Mucosa of rectum (tissue), 2 donors: Measurements from ENCODE around the gene RUNX3.
"Not testable (repeated sequence)": the region's sequence is repeated elsewhere in the genome, so short reads cannot be mapped to it uniquely, and the experiment has no call there.

Experiments used
- H3K27ac ChIP-seq, 2 donors: one replicate each; pipeline ENCODE4 v1.7.0; 2013; ENCODE audit warnings: inconsistent platforms in 2 of 2, low read depth in 2 of 2, low read length in 2 of 2
- H3K27me3 ChIP-seq, 2 donors: one replicate each; pipeline ENCODE4 v1.7.0; 2013; ENCODE audit warnings: low read length in 2 of 2; ENCODE audit not compliant: control insufficient read depth in 2 of 2, insufficient read depth in 2 of 2
- H3K36me3 ChIP-seq, 2 donors: one replicate each; pipeline ENCODE4 v1.7.0; 2013; ENCODE audit warnings: low read length in 2 of 2; ENCODE audit not compliant: control insufficient read depth in 2 of 2, insufficient read depth in 2 of 2
- H3K4me1 ChIP-seq, 2 donors: one replicate each; pipeline ENCODE4 v1.7.0; 2013; ENCODE audit warnings: low read length in 2 of 2, mild to moderate bottlenecking in 1 of 2; ENCODE audit not compliant: control insufficient read depth in 2 of 2, insufficient read depth in 2 of 2
- H3K4me3 ChIP-seq, 2 donors: one replicate each; pipeline ENCODE4 v1.7.0; 2013; ENCODE audit warnings: low read length in 2 of 2
- H3K9ac ChIP-seq, 2 donors: one replicate each; pipeline ENCODE4 v1.7.0; 2013; ENCODE audit warnings: low read length in 2 of 2, low read depth in 1 of 2, mild to moderate bottlenecking in 1 of 2
- H3K9me3 ChIP-seq, 2 donors: one replicate each; pipeline ENCODE4 v1.7.0; 2013; ENCODE audit warnings: low read length in 2 of 2; ENCODE audit not compliant: control insufficient read depth in 2 of 2
- donor health status: healthy.
- donor health status: Normal muscosa, but diverticular disease.

RUNX3 gene

DNA sequence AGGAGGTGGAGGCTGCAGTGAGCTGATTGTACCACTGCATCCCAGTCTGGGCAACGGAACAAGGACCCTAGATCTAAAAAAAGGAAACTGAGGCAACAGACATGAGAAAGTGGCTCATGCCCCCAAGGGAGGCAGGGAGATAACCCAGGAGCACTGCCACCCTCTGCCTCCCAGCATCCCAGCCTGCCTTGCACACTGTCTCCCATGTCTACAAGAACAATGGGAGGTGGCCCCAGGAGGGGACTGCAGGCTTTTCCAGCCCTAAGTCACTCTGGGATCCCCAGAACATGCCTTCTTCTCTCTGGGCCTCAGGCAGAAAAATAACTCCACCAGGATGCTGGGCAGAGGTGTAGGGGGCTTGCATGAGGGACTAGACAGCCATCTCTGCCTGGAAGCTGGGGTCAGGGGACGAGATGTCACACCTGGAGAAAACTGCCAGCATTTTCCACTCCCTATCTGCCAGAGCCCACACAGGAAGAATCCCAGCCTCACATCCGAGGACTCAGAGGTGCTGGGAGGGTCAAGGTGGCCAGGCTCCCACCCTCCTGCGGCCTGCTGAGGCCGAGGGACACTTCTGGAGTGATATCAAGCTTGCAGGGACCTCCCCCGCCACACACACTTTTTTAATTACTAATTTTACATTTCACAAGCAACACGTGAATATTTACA lies 21.4 kb downstream of the RUNX3 start:
- Histone ChIP-seq H3K9me3 (no peaks in the 10 kb centered on the region), H3K27me3 (no peaks in the 10 kb centered on the region), H3K36me3 (peaks cover 0 to 13% of the 10 kb centered on the region in 2 donors), H3K4me3 (no peak overlapping the region), H3K9ac (no peak overlapping the region), H3K27ac (no peak overlapping the region), H3K4me1 (peaks cover 3 to 16% of the 10 kb centered on the region in 2 donors)

DNA sequence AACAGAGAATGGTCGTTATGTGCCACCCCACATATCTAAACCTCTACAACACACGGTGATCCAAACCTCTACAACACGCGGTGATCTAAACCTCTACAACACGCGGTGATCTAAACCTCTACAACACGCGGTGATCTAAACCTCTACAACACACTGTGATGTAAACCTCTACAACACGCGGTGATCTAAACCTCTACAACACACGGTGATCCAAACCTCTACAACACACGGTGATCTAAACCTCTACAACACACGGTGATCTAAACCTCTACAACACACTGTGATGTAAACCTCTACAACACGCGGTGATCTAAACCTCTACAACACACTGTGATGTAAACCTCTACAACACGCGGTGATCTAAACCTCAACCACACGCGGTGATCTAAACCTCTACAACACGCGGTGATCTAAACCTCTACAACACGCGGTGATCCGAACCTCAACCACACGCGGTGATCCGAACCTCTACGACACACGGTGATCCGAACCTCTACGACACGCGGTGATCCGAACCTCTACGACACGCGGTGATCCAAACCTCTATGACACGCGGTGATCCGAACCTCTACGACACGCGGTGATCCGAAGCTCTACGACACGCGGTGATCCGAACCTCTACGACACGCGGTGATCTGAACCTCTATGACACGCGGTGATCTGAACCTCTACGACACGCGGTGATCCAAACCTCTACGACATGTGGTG lies 22.3 kb downstream of the RUNX3 start:
- not testable (repeated sequence) for H3K27ac ChIP-seq, H3K27me3 ChIP-seq, H3K9ac ChIP-seq, H3K36me3 ChIP-seq, H3K9me3 ChIP-seq, H3K4me3 ChIP-seq
- H3K4me1 ChIP-seq, result peaks cover 3 to 16% of the 10 kb centered on the region in 2 donors

DNA sequence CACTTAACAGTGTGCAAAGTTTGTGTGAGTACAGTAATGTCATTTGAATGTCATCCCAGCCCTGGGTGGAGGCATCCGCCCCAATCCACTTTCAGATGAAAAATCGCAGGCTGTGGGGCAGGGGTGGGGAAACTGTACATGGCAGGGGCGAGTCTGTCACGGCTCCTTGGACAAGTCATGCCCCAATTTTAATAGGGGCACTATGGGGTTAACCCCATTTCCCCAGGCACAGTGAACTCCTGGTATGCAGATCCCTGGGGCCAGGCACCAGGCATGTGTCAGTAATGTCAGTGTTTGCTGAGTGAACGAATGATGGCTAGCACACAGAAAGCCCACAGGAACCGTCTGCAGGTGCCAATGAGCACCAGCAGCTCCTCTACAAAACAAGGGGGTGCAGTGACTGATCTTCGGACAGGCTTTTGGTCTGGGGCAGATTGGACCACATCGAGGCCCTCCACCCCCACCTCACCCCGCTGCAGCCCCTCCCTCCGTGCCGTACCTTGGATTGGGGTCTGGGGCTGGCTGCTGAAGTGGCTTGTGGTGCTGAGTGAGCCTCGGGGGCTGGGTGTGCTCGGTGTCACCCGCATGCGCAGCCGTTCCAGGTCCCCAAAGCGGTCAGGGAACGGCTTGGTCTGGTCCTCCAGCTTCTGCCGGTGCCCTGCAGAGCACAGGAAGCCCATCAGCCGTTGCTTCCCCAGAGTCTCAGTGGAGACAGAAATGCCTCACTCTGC lies 23.2 kb downstream of the RUNX3 start:
- Histone ChIP-seq H3K4me1 (peaks cover 3 to 16% of the 10 kb centered on the region in 2 donors), H3K4me3 (no peak overlapping the region)

DNA sequence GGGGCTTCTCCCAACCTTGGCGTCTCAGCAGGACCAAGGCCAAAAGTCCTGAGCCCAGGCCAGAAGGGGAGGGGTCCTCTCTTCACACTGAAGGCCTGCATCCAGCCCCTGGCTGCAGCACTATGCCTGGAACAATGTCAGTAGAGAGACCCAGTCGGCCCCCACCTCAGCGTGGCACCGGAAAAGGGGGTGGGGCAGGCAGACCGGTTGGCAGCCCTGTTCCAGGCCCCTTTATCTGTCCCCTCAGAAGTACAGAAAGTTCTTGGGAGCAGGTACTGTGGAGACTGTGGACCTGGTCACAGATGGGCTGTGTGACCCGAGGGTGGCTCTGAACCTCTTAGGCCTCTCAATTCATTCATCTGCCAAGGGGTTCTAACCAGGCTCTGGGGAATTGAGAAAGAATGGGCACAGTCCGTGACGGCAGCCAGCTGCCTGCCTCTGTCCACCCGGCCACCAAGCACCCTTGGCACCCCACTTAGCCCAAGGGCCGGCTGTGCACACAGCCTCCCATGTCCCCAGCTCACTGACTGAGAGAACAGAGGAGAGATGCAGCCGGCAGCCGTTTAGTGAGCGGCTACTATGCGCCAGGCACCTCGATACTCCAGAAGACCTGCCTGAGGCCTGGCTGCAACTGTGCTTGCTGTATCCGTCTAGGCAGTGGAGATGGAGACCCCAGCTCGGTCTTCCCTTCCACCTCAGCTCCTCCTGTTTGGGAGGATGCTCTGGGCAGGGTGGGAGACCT lies 23.9 kb downstream of the RUNX3 start:
- H3K27ac ChIP-seq, result no peak overlapping the region
- H3K4me1 ChIP-seq, result peaks cover 3 to 12% of the 10 kb centered on the region in 2 donors
- no peaks in the 10 kb centered on the region for H3K27me3 ChIP-seq

More for the DNA sequence above, 23.2 kb downstream of the RUNX3 start:
- Histone ChIP-seq H3K36me3 (peaks cover 0 to 11% of the 10 kb centered on the region in 2 donors), H3K27ac (no peak overlapping the region), H3K9ac (no peak overlapping the region), H3K27me3 (no peaks in the 10 kb centered on the region), H3K9me3 (no peaks in the 10 kb centered on the region)

DNA sequence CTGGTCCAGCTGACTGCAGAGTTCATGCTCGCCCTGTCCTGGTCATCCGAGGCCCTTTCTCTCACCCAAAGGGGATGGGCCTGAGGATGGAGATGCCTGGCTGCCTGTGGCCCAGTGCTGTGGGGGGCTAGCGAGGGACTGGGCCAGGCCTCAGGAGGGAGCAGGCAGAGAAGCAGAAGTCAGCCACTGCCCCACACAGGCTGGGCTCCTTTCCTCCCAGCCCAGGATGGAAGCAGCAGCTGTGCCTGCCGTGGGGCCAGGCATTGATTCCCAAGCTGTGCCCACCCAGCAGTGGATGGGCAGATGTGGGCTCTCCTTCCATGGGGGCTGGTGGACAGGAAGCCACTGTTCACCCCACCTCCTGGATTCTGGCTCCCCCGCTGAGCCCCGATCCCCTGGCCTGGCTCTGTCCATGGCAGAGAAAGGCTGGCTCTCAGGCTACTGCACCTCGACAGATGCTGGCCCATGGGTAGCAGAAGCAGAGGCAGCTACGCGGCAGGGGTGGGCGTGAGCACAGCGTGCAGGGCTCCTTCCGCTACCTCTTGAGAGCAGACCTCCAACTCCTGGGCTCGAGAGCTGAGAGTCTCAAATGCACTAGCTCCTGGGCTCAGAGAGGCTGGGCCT lies 24.6 kb downstream of the RUNX3 start:
- Histone ChIP-seq H3K27me3 (no peaks in the 10 kb centered on the region), H3K27ac (no peak overlapping the region), H3K36me3 (peaks cover 0 to 5% of the 10 kb centered on the region in 2 donors), H3K4me1 (peaks cover 3 to 5% of the 10 kb centered on the region in 2 donors), H3K4me3 (no peak overlapping the region), H3K9me3 (no peaks in the 10 kb centered on the region), H3K9ac (no peak overlapping the region)

More for the DNA sequence above, 23.9 kb downstream of the RUNX3 start:
- Histone ChIP-seq H3K4me3 (no peak overlapping the region), H3K9ac (no peak overlapping the region), H3K36me3 (peaks cover 0 to 7% of the 10 kb centered on the region in 2 donors), H3K9me3 (no peaks in the 10 kb centered on the region)

DNA sequence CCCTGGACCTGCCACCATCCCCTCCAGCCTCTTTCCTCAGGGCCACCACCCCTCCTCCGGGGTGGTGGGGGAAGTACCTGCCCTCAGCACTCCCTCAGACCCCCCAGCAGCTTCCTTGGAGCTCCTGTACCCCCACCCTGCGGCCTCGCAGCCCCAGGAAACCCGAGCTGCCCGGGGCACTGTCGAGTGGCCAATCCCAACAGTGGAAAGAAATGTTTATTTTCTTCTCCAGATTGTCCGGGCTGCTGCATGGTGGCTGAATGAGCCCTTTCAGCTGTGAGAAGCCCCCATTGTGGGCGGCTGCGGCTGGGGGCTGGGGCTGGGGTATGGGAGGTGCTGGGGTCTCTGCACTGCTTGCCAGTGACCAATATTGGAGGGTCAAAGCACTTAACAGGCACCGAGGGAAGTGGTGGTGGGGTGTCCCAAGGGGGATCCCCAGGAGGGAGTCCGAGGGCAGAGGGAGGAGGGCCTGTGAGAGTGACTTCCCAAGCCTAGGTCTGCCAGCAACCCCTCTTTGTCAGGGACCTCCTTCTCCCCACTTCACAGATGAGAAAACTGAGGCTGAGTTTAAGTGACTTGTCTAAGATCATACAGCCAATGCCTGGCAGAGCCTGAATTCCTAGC lies 25.2 kb downstream of the RUNX3 start:
- H3K4me1 ChIP-seq, result peaks cover 3 to 4% of the 10 kb centered on the region in 2 donors
- H3K4me3 ChIP-seq, result no peak overlapping the region
- peaks cover 0 to 5% of the 10 kb centered on the region in 2 donors for H3K36me3 ChIP-seq
- no peaks in the 10 kb centered on the region for H3K9me3 ChIP-seq
- H3K27me3 ChIP-seq, result peaks cover 0 to 2% of the 10 kb centered on the region in 2 donors
- no peak overlapping the region for H3K9ac ChIP-seq
- H3K27ac ChIP-seq, result no peak overlapping the region

DNA sequence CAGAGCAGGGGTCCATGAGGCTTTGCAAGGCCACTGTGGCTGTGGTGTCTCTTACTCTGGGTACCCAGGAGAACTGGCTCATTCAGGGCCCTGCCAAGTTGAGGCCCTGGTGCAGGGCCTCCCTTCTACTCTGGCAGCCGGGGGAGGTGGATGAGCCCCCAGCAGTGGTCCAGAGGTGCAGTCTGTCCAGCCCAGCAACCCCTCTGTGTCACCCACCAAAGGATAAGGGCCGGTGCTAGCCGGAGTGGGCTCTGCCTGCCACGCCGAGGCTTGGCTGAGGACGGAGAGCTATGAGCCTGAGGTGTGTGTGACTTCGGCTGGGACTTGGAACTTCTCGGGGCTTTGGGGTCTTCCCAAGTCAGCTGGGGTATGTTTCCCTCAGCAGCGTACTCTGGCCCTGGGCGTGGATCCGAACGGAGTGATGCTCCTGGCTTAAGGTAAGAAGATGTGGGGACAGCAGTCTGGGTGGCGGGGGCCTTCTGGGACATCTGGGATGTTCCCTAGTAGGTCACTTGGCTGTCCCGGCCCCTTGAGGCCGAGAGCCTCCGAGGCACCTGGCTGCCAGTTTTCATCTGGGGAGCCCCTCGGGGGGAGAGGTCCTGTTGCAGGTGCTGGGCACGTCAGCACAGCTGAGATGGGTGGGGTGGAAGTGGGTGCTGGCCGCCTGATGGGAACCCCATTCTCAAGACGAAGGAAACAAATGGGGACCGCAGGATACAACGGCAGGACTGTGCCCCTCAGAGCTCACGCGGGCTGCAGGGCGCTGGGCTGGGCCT lies 25.9 kb downstream of the RUNX3 start:
- peaks cover under 1 to 3% of the 10 kb centered on the region in 2 donors for H3K4me1 ChIP-seq
- H3K4me3 ChIP-seq, result no peak overlapping the region
- peaks cover 0 to 2% of the 10 kb centered on the region in 2 donors for H3K27me3 ChIP-seq
- peaks cover 0 to 5% of the 10 kb centered on the region in 2 donors for H3K36me3 ChIP-seq
- no peaks in the 10 kb centered on the region for H3K9me3 ChIP-seq
- H3K27ac ChIP-seq, result no peak overlapping the region
- no peak overlapping the region for H3K9ac ChIP-seq

DNA sequence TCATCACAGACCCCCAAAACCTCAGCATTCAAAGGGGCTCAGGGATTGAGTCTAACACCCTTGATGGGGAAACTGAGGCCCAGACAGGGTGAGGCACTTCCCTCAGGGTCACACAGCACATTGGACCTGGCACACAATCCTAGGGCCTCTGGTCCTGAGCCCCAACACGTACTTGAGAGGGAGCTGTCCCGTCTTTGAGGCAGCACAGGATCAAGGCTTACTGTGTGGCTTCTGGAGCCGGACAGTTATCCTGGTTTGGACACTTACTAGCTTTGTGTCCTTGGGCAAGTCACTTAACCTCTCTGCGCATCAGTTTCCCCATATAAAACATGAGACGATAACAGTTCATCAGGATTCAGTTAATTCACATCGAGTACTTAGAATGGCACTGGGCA lies 26.5 kb downstream of the RUNX3 start:
- Histone ChIP-seq H3K4me1 (peaks cover 0 to under 1% of the 10 kb centered on the region in 2 donors), H3K27ac (no peak overlapping the region), H3K27me3 (peaks cover 0 to 2% of the 10 kb centered on the region in 2 donors), H3K36me3 (peaks cover 0 to 5% of the 10 kb centered on the region in 2 donors), H3K9me3 (no peaks in the 10 kb centered on the region), H3K4me3 (no peak overlapping the region), H3K9ac (no peak overlapping the region)
